CD4-positive, alpha-beta memory T cell (primary cell): Measurements from ENCODE around the gene SPRN. TPM values are rescaled to one million over a fixed set of nuclear protein-coding genes. Genes with fewer than 3 reads are reported as not detected.

ENCODE experiments used
- CTCF ChIA-PET: fragments of 350-600 bp; sonication (Branson Sonifier 250); formaldehyde crosslinking; loops from one replicate; lab custom pipeline; 2021; ENCODE audit warnings: inconsistent platforms; ENCODE audit not compliant: partially characterized antibody; lab: Charles Lee
- POLR2A ChIA-PET: fragments of 350-600 bp; sonication (Branson Sonifier 250); formaldehyde crosslinking; loops from one replicate; lab custom pipeline; 2021; ENCODE audit not compliant: partially characterized antibody; lab: Charles Lee
- DNase-seq, 5 donors: peaks; one replicate each; pipeline versions ENCODE4 v3.0.0 to v3.0.0-alpha.2; 2020 to 2022; ENCODE audit warnings: mixed read lengths in 1 of 5
- H3K27ac ChIP-seq: one replicate; pipeline ENCODE4 v1.7.0; 2013; ENCODE audit warnings: low read depth, low read length
- H3K27me3 ChIP-seq: 2 replicates; pipeline ENCODE4 v1.7.0; 2013; ENCODE audit warnings: mild to moderate bottlenecking, low read length, moderate library complexity; ENCODE audit not compliant: insufficient read depth
- H3K36me3 ChIP-seq: 2 replicates; pipeline ENCODE4 v1.7.0; 2013; ENCODE audit warnings: mild to moderate bottlenecking, low read length, moderate library complexity; ENCODE audit not compliant: insufficient read depth
- H3K4me1 ChIP-seq: 2 replicates; pipeline ENCODE4 v1.7.0; 2013; ENCODE audit warnings: mild to moderate bottlenecking, low read length, moderate library complexity; ENCODE audit not compliant: insufficient read depth
- H3K4me3 ChIP-seq, 2 donors: one replicate each; pipeline ENCODE4 v1.7.0; 2013; ENCODE audit warnings: low read length in 2 of 2, mild to moderate bottlenecking in 1 of 2
- H3K9me3 ChIP-seq, 2 donors: one replicate each; pipeline ENCODE4 v1.7.0; 2013; ENCODE audit warnings: low read length in 2 of 2, control low read depth in 1 of 2; ENCODE audit not compliant: control insufficient read depth in 1 of 2
- H3K27ac Mint-ChIP-seq, 7 donors: one replicate each; pipeline ENCODE4 v1.8.0; 2020 to 2021; ENCODE audit warnings: mixed read lengths in 7 of 7, mild to moderate bottlenecking in 6 of 7, inconsistent platforms in 3 of 7, moderate library complexity in 3 of 7
- H3K27me3 Mint-ChIP-seq, 2 donors: one replicate each; pipeline ENCODE4 v1.8.0; 2020 to 2021; ENCODE audit warnings: mixed read lengths in 2 of 2
- H3K36me3 Mint-ChIP-seq, 2 donors: one replicate each; pipeline ENCODE4 v1.8.0; 2020 to 2021; ENCODE audit warnings: mixed read lengths in 2 of 2, inconsistent platforms in 1 of 2, mild to moderate bottlenecking in 1 of 2
- H3K4me1 Mint-ChIP-seq, 4 donors: one replicate each; pipeline ENCODE4 v1.8.0; 2020 to 2021; ENCODE audit warnings: mixed read lengths in 4 of 4, mild to moderate bottlenecking in 1 of 4
- H3K4me3 Mint-ChIP-seq, 8 donors: one replicate each; pipeline ENCODE4 v1.8.0; 2020 to 2021; ENCODE audit warnings: mixed read lengths in 8 of 8, mild to moderate bottlenecking in 7 of 8, moderate library complexity in 6 of 8, inconsistent platforms in 3 of 8
- H3K9me3 Mint-ChIP-seq, 8 donors: one replicate each; pipeline ENCODE4 v1.8.0; 2020 to 2021; ENCODE audit warnings: mixed read lengths in 8 of 8, mild to moderate bottlenecking in 5 of 8, inconsistent platforms in 3 of 8, moderate library complexity in 1 of 8
- intact Hi-C: fragments of 100-400 bp; cut with micrococcal nuclease; formaldehyde crosslinking; loops from one replicate; pipeline ENCODE4 v1.15.1; 2023
- polyA plus RNA-seq, 2 donors: library from polyadenylated mRNA; unstranded; fragments of 300-500 nt; fragmentation: Illumina TruSeq; gene quantifications; one replicate each; pipeline ENCODE4 v1.2.3, GENCODE V29; 2021
- total RNA-seq, 2 experiments: library from RNA; stranded (reverse); gene quantifications; one replicate each; pipeline ENCODE4 v1.2.3, GENCODE V29; 2021

The SPRN gene
- total and polyA plus RNA-seq, 4 experiments from 2014 or later, result 0.14 to 0.26 TPM; not detected in 2

DNA sequence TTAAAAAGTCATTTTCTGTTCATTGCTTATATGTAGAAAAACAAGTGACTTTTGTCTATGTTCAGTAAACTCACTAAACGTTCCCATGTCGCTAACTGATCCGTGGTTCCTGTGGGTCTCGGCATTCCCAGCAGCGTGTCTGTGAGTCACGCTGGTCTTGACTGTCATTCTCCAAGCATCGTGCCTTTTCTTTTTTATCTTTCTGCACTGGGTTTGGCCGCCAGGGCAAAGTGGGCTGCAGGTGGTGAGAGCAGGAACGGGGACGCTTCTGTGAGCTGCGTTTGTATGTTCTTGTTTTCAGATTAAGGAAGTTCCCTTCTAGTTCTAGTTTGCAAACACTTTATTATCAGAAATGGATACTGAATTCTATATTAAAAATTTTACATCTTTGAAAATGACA lies 22.6 kb upstream of the SPRN start:
- DNase-seq, result no peak
- Histone ChIP-seq H3K4me1 (peaks cover 13% of the 10 kb centered on the region), H3K27ac (no peak overlapping the region), H3K36me3 (no peaks in the 10 kb centered on the region), H3K9me3 (no peaks in the 10 kb centered on the region), H3K4me3 (no peak overlapping the region), H3K27me3 (no peaks in the 10 kb centered on the region)
- H3K4me1 Mint-ChIP-seq, result peaks cover 8 to 21% (median 14%) of the 10 kb centered on the region in 4 donors
- peak overlapping the region in 1 of 8 donors; percentile 15 for H3K4me3 Mint-ChIP-seq
- H3K27ac Mint-ChIP-seq, result peak overlapping the region in 2 of 7 donors; percentile 43 to 52
- intact Hi-C loops, result no loop called here
- H3K36me3 Mint-ChIP-seq, result peaks cover 15 to 23% of the 10 kb centered on the region in 2 donors
- H3K27me3 Mint-ChIP-seq, result no peaks in the 10 kb centered on the region
- peaks cover 0 to 48% (median 30%) of the 10 kb centered on the region in 8 donors for H3K9me3 Mint-ChIP-seq
- CTCF ChIA-PET, result no interaction called here
- POLR2A ChIA-PET, result interaction anchor here (0.6 kb wide), 1 partner anchor 1475 kb away, joined by 3 read pairs; no protein-coding TSS in a partner anchor

DNA sequence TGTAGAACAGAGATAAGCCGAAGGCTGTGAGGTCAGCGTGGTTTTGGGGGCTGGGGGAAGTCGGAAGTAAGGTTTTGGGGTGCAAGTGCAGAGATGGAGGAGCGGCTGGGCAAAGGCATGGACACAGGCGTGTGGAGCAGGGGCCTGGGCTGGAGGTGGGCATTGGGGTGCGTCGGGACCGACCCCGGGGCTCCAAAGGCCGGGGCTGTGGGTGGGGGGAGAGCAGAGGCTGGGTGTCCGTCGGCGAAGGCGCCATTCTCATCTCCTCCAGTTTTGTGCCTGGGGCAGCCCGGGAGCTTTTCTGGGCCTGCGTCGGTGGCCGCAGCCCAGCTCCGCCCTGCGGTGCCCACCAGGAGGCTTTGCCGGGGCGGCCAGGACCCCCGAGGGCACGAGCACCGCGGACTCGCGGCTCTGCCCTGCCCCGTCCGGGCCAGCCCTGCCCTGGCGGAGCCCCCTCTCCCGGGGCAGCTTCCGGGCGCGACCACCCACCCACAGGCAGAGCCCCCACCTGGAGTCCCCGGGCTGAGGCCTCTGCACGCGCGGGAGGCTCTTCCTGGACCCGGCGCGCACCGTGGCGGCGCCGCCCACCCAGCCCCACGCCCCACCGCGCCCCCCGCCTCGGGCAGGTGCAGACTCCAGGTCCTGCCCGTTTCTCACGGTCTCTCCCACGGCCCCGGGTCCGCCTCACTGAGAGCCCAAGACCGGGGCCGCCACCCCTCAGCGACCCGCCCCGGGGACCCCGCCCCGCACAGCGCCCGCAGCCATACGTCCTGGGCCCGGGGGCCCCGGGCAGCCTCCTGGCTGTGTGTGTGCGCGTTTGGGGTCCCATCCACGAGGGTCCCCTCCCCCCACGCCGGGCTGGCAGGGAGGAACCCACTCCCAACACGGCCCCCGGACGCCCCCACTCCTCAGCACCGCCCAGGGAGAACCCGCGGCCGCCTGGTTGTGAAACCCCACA lies 21.6 kb upstream of the SPRN start:
- peak overlapping the region in 1 of 7 donors; percentile 64 for H3K27ac Mint-ChIP-seq
- peak overlapping the region in 1 of 8 donors; percentile 46 for H3K4me3 Mint-ChIP-seq
- H3K9me3 ChIP-seq, result no peaks in the 10 kb centered on the region
- no peaks in the 10 kb centered on the region for H3K27me3 Mint-ChIP-seq
- no peak for DNase-seq
- no peak overlapping the region for H3K27ac ChIP-seq
- peaks cover 0 to 48% (median 30%) of the 10 kb centered on the region in 8 donors for H3K9me3 Mint-ChIP-seq
- H3K36me3 ChIP-seq, result no peaks in the 10 kb centered on the region
- no peaks in the 10 kb centered on the region for H3K27me3 ChIP-seq
- H3K4me3 ChIP-seq, result no peak overlapping the region
- POLR2A ChIA-PET, result no interaction called here
- H3K4me1 Mint-ChIP-seq, result peaks cover 8 to 27% (median 19%) of the 10 kb centered on the region in 4 donors
- CTCF ChIA-PET, result no interaction called here
- peaks cover 20% of the 10 kb centered on the region for H3K4me1 ChIP-seq
- intact Hi-C loops, result no loop called here
- H3K36me3 Mint-ChIP-seq, result peaks cover 15 to 23% of the 10 kb centered on the region in 2 donors

DNA sequence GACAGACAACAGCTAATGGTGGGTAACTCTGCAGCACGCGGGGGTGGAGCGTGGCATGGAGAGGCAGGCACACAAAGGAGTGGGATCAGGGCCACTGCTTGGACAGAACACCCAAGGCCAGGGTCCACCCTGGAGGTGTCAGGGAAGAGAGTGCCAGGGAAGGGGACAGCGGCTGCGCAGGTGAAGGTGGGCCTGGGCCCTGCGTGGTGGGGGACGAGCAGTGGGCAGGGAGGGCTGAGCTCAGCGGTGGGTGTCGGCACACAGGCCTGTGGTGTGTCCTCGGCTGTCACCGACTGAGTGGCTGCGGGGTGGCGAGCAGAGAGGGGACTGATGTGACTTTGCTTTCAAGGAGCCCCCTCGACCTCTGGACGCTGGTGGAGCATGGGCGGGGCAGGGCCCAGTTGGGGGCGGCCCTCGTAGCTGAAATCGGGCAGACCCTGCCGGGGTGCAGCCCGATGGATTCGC lies 20.9 kb upstream of the SPRN start:
- intact Hi-C loops, result no loop called here
- peak overlapping the region in 1 of 8 donors; percentile 46 for H3K4me3 Mint-ChIP-seq
- DNase-seq, result no peak
- Histone ChIP-seq H3K9me3 (no peaks in the 10 kb centered on the region), H3K4me1 (peaks cover 20% of the 10 kb centered on the region), H3K27me3 (no peaks in the 10 kb centered on the region), H3K4me3 (no peak overlapping the region), H3K36me3 (no peaks in the 10 kb centered on the region), H3K27ac (no peak overlapping the region)
- H3K9me3 Mint-ChIP-seq, result peaks cover 0 to 47% (median 30%) of the 10 kb centered on the region in 8 donors
- POLR2A ChIA-PET, result no interaction called here
- CTCF ChIA-PET, result no interaction called here
- peaks cover 8 to 27% (median 19%) of the 10 kb centered on the region in 4 donors for H3K4me1 Mint-ChIP-seq
- peak overlapping the region in 1 of 7 donors; percentile 29 for H3K27ac Mint-ChIP-seq
- H3K36me3 Mint-ChIP-seq, result peaks cover 15 to 23% of the 10 kb centered on the region in 2 donors
- no peaks in the 10 kb centered on the region for H3K27me3 Mint-ChIP-seq

DNA sequence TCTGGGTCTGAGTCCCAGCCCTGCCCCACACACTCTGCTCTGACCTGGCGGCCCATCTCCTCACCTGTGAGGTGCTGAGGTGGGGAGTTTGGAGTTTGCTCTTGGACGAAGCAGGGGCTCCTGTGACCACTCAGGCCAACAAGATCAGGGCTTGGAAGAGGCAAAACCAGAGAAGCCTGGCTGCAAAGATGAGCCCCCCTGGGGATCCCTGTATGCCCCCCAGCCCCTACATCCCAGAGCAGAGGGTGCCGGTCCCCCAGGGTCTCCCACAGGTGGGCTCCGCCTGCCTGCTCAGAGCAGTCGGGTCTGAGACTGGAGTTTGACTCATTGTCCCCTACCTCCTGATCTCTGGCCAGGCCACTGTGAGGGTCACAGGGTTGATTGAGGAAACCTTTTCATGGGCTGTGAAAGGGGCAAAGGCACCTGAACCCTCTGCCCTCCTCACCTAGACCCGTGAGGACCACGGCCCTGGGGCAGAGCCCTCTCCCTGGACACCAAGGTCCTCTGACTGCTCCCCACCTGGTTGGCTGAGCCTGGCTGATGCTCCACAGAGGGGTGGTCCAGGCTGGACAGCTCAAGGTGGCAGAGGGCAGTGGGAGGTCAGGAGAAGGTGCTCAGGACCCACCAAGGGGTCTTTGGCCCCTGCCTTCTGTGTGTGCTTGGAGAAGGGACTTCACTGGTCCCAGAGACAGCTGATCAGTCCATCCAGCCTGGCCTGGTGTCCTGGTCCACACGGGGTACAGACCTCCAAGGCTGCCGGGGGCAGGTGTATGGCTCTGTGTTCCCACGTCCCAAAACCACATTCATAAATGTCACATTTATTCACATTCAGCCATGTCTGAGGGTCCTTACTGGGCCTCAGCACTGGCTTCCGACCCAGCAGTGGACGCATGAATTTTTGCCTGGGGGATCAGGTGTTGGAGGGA lies 20.2 kb upstream of the SPRN start:
- no peaks in the 10 kb centered on the region for H3K27me3 ChIP-seq
- no peak overlapping the region for H3K4me3 ChIP-seq
- Mint-ChIP-seq H3K9me3 (peaks cover 0 to 44% (median 30%) of the 10 kb centered on the region in 8 donors), H3K36me3 (peaks cover 15 to 23% of the 10 kb centered on the region in 2 donors), H3K27me3 (no peaks in the 10 kb centered on the region), H3K27ac (peak overlapping the region in 2 of 7 donors; percentile 8 to 29), H3K4me3 (no peak overlapping the region), H3K4me1 (peaks cover 8 to 28% (median 20%) of the 10 kb centered on the region in 4 donors)
- POLR2A ChIA-PET, result no interaction called here
- peaks cover 22% of the 10 kb centered on the region for H3K4me1 ChIP-seq
- CTCF ChIA-PET, result no interaction called here
- no peak overlapping the region for H3K27ac ChIP-seq
- no peak for DNase-seq
- H3K36me3 ChIP-seq, result no peaks in the 10 kb centered on the region
- intact Hi-C loops, result no loop called here
- H3K9me3 ChIP-seq, result no peaks in the 10 kb centered on the region

DNA sequence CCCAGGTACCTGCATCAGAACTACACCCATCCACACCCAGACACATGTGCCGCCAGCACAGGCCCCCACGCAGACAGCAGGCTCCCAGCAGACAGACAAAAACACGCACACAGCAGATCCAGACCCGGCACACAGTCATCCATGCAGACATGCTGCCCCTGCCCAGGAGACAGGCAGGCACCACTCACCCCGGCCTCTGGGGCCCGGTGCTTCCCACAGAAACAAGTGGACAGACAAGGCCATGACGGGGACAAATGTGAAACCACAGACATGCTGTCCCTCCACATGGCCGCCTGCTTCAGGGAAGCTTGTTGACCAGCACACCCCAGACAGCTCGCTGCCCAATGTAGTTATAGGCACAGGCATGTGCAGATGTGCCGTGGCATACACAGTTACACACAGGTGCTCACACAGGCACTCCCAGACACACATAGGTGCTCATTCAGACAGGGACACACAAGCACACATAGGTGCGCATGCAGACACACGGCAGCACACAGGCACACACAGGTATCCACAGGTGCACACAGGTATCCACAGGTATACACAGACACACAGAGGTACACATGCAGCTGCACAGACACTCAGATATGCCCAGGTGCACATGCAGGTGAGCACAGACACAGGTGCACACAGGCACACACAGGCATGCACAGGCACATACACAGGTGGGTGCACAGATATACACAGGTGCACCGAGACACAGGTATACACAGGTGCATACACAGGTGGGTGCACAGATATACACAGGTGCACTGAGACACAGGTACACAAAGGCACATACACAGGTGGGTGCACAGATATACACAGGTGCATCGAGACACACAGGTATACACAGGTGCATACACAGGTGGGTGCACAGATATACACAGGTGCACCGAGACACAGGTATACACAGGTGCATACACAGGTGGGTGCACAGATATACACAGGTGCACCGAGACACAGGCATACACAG lies 18.8 kb upstream of the SPRN start:
- Mint-ChIP-seq H3K4me3 (peak overlapping the region in 7 of 8 donors; percentile 75 to 81 (median 77)), H3K4me1 (peaks cover 14 to 42% (median 33%) of the 10 kb centered on the region in 4 donors), H3K27me3 (no peaks in the 10 kb centered on the region), H3K9me3 (peaks cover 0 to 31% (median 17%) of the 10 kb centered on the region in 8 donors), H3K36me3 (peaks cover 13% of the 10 kb centered on the region in 2 donors), H3K27ac (peak overlapping the region in 5 of 7 donors; percentile 67 to 83 (median 74))
- POLR2A ChIA-PET, result interaction anchor here (1.5 kb wide), 1 partner anchor 10 kb away, joined by 6 read pairs; the partner anchor contains the start of gene SCART1
- H3K27ac ChIP-seq, result no peak overlapping the region
- no peak overlapping the region for H3K4me3 ChIP-seq
- no peaks in the 10 kb centered on the region for H3K27me3 ChIP-seq
- peaks cover 36% of the 10 kb centered on the region for H3K4me1 ChIP-seq
- CTCF ChIA-PET, result interaction anchor here (1.1 to 1.8 kb wide), 2 partner anchors 33 to 114 kb away, joined by 3 to 5 read pairs; no protein-coding TSS in a partner anchor
- H3K36me3 ChIP-seq, result no peaks in the 10 kb centered on the region
- intact Hi-C loops, result no loop called here
- DNase-seq, result no peak
- no peaks in the 10 kb centered on the region for H3K9me3 ChIP-seq
